ENCODE measurements around the gene BNIP3. TPM values are rescaled to one million over a fixed set of nuclear protein-coding genes. Genes with fewer than 3 reads are reported as not detected.

The BNIP3 gene
- total and polyA plus RNA-seq, 4 donors = 36.8 to 151 (median 114) TPM

- Histone ChIP-seq H3K27me3 (ENCODE audit: control insufficient read depth in 4 of 4, insufficient read depth in 4 of 4, low read length in 3 of 4) (no peaks in the 10 kb centered on the region), H3K4me3 (ENCODE audit: low read depth in 1 of 3, low read length in 3 of 3) (no peak overlapping the region), H3K4me1 (ENCODE audit: control insufficient read depth in 4 of 4, insufficient read depth in 4 of 4, low read length in 3 of 4) (no peaks in the 10 kb centered on the region), H3K36me3 (ENCODE audit: control insufficient read depth in 4 of 4, insufficient read depth in 3 of 4, low read depth in 1 of 4, low read length in 3 of 4) (peaks cover 9 to 59% (median 43%) of the 10 kb centered on the region in 4 donors), H3K27ac (ENCODE audit: low read depth in 1 of 2, low read length in 2 of 2) (no peak overlapping the region), H3K9ac (ENCODE audit: low read depth in 1 of 2, low read length in 2 of 2) (no peak overlapping the region), H3K9me3 (ENCODE audit: control insufficient read depth in 4 of 4, low read length in 3 of 4) (no peaks in the 10 kb centered on the region)
- 80% methylated on average over 11 of the region's 11 CpGs for WGBS
- DNase-seq (ENCODE audit: low spot score) = no peak
- TF ChIP-seq RAD21 (IDR thresholded peaks at IDR 0.05) = peak; percentile 40 to 75
- no peak for TF ChIP-seq YY1 (IDR thresholded peaks at IDR 0.05)
- TF ChIP-seq EGR1 (IDR thresholded peaks at IDR 0.05; ENCODE audit: low read depth in 2 of 2) = no peak
- TF ChIP-seq FOXA1 (IDR thresholded peaks at IDR 0.05) = no peak
- no peak for TF ChIP-seq JUND (IDR thresholded peaks at IDR 0.05)
- TF ChIP-seq, protein P1, sequence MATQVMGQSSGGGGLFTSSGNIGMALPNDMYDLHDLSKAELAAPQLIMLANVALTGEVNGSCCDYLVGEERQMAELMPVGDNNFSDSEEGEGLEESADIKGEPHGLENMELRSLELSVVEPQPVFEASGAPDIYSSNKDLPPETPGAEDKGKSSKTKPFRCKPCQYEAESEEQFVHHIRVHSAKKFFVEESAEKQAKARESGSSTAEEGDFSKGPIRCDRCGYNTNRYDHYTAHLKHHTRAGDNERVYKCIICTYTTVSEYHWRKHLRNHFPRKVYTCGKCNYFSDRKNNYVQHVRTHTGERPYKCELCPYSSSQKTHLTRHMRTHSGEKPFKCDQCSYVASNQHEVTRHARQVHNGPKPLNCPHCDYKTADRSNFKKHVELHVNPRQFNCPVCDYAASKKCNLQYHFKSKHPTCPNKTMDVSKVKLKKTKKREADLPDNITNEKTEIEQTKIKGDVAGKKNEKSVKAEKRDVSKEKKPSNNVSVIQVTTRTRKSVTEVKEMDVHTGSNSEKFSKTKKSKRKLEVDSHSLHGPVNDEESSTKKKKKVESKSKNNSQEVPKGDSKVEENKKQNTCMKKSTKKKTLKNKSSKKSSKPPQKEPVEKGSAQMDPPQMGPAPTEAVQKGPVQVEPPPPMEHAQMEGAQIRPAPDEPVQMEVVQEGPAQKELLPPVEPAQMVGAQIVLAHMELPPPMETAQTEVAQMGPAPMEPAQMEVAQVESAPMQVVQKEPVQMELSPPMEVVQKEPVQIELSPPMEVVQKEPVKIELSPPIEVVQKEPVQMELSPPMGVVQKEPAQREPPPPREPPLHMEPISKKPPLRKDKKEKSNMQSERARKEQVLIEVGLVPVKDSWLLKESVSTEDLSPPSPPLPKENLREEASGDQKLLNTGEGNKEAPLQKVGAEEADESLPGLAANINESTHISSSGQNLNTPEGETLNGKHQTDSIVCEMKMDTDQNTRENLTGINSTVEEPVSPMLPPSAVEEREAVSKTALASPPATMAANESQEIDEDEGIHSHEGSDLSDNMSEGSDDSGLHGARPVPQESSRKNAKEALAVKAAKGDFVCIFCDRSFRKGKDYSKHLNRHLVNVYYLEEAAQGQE (IDR thresholded peaks at IDR 0.05) = no peak
- TF ChIP-seq ZBTB33 (IDR thresholded peaks at IDR 0.05) = no peak
- TF ChIP-seq HNF4A (conservative IDR thresholded peaks at IDR 0.05) = no peak
- TF ChIP-seq SP1 (IDR thresholded peaks at IDR 0.05) = no peak
- peak; percentile 33 for TF ChIP-seq CTCF (IDR thresholded peaks at IDR 0.05; ENCODE audit: low read depth, low read length, missing input control)
- TF ChIP-seq GABPA (IDR thresholded peaks at IDR 0.05 in 1 of 2, conservative IDR thresholded peaks at IDR 0.05 in 1 of 2) = no peak
- TF ChIP-seq NR2F2 (IDR thresholded peaks at IDR 0.05) = no peak
- no peak for TF ChIP-seq TAF1 (conservative IDR thresholded peaks at IDR 0.05)
Measured at GRCh38 chr10:131943021-131943814, 38.5 kb downstream of the BNIP3 start.

DNA sequence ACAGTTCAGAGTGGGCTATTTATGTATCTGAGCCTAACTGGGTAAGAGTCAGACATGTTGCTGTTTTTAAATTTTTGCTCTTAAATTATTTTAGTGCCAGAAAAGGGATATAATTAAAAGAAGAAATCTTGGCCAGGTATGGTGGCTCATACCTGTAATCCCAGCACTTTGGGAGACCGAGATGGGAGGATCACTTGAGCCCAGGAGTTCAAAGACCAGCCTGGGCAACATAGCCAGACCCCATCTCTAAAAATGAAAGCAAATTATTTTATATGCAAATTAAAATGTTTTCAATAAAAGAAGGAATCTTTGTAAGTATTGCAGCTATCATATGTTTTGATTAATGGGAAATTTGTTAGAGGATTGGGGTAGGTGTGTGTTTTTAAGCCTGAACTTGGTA is 39.3 kb downstream of the BNIP3 start:
- H3K36me3 ChIP-seq (ENCODE audit: control insufficient read depth in 4 of 4, insufficient read depth in 3 of 4, low read depth in 1 of 4, low read length in 3 of 4) = peaks cover 9 to 58% (median 38%) of the 10 kb centered on the region in 4 donors

More for the DNA sequence above, 39.3 kb downstream of the BNIP3 start:
- Histone ChIP-seq H3K4me3 (ENCODE audit: low read depth in 1 of 3, low read length in 3 of 3) (no peak overlapping the region), H3K9me3 (ENCODE audit: control insufficient read depth in 4 of 4, low read length in 3 of 4) (no peaks in the 10 kb centered on the region), H3K27ac (ENCODE audit: low read depth in 1 of 2, low read length in 2 of 2) (no peak overlapping the region), H3K4me1 (ENCODE audit: control insufficient read depth in 4 of 4, insufficient read depth in 4 of 4, low read length in 3 of 4) (no peaks in the 10 kb centered on the region), H3K9ac (ENCODE audit: low read depth in 1 of 2, low read length in 2 of 2) (no peak overlapping the region), H3K27me3 (ENCODE audit: control insufficient read depth in 4 of 4, insufficient read depth in 4 of 4, low read length in 3 of 4) (no peaks in the 10 kb centered on the region)
- WGBS = 97% methylated on average over 1 of the region's 1 CpG
- no peak for DNase-seq (ENCODE audit: low spot score)
- no peak for TF ChIP-seq FOXA1 (IDR thresholded peaks at IDR 0.05)

Measured in liver (tissue), 9 donors.